Fibroblast of skin of right biceps (primary cell): ENCODE results near the gene TSFM.
A peak's percentile ranks its signal among the peaks of the same experiment; 100 is the strongest.

ENCODE experiments used
- DNase-seq: peaks from one replicate; pipeline ENCODE4 v3.0.0-alpha.2; 2013

The TSFM gene

DNA sequence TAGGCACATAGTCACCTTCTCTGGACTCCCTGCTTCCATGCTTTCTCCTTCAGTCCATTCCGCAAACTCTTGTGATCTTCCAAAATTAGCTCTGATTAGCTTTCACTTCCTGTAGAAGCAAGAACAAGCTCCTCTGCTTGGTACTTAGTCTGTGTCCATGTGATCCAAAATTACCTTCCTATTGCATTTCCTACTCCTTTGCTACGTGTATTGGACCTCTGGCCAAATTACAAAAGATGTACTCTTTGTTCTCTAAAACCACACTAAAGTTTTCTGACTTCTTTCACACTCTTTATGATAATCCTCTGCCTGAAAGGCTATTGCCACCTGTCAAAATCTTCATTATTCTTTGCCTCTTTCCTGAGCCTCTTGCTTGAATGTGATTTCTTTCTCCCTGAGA is 786 bp upstream of the TSFM start:
- DNase-seq: no peak

DNA sequence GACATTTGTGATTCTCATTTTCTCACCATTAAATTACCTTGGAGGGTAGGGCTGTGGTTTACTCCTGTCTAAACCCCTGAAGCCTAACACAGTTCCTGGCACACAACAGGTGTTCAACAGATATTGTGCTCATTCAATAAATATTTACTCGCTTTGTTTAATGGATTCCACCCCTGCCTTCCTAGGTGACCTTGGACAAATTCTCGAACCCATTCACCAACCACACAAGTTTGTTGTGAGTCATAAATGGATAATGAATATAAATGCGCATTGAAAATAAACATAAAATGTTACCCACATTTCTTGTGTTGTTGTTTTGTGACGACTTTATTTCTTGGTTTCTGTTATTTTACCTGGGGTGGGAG is 362 bp upstream of the TSFM start:
- DNase-seq: no peak

DNA sequence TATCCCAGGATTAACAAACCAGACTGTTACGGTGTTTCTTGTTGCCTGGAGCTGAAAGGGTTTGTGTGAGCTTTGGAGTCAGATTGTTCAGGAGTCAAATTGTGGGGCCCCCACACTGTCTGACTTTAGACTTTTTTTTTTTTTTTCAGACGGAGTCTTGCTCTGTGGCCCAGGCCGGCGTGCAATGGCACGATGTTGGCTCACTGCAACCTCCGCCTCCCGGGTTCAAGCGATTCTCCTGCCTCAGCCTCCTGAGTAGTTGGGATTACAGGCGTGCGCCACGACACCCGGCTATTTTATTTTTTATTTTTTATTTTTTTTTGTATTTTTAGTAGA is 847 bp downstream of the TSFM start:
- no peak for DNase-seq

DNA sequence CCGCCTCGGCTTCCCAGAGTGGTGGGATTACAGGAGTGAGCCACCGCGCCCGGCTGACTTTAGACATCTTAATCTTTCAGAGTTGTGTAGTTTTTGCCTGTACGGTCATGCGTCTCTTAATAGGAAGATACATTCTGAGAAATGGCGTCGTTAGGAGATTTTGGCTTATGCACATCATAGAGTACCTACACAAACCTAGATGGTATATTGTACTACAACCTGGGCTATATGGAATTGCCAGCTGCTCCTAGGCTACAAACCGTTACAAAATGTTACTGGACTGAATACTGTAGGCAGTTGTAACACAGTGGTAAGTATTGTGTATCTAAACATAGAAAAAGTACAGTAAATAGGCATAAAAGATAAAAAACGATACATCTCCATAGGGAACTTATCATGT is 1.3 kb downstream of the TSFM start:
- DNase-seq: no peak

GRCh38 chr12:57793920-57794319 is 11.3 kb downstream of the TSFM start:
- peak; percentile 88 for DNase-seq

DNA sequence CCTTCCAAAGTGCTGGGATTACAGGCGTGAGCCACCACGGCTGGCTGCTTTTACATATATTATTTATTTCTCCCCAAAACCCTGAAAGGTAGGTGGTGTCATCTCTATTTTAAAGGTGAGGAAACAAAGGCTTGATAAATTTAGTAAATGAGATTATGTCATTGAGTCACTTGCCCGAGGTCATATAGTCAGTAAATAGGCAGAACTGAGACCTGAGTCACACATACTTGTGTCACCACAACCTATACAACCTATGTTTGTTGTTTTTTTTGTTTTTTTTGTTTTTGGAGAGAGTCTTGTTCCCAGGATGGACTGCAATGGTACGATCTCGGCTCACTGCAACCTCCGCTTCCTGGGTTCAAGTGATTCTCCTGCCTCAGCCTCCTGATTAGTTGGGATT is 12.8 kb downstream of the TSFM start:
- no peak for DNase-seq

DNA sequence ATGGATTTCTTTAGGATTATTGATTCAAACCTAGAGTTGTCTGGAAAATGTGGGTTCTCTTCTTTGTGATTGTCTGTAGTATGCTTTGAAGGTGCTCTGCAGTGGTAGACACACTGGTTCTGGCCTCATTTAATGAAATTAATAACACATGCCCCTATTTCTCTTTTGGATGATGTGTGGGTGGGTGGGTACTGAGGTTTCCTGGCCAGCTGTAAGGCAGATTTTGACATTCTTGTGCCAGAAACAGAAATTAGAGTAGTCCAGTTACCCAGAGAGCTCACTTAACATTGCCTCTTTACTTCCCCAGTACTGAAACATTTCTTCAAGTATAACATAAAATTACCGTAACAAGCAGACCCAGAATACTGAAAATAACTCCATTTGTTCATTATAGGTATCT is 14.4 kb downstream of the TSFM start:
- no peak for DNase-seq

- DNase-seq: no peak
These were observed 15.3 kb downstream of the TSFM start for GRCh38 chr12:57797933-57798332.

GRCh38 chr12:57800965-57801364 is 18.4 kb downstream of the TSFM start:
- no peak for DNase-seq

DNA sequence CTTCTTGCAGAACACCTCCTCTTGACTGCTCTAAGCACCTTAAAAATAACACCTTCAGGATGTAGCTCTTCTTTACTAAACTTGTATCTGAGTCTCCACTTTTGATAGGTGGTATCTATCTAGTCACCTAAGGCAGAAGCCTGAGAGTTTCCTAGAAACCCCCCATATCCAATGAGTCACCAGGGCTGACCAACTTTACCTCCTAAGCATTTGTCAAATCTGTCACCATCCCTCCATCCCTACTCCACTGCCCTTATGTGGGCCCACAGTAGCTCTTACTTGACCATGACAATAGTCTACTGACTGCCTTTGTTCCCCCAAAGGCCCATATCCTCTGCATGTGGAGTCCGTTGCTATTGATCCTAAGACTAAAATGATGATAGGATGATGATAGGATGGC is 20.0 kb downstream of the TSFM start:
- DNase-seq: no peak

- peak; percentile 48 for DNase-seq
These were observed 20.8 kb downstream of the TSFM start for GRCh38 chr12:57803319-57803893.

DNA sequence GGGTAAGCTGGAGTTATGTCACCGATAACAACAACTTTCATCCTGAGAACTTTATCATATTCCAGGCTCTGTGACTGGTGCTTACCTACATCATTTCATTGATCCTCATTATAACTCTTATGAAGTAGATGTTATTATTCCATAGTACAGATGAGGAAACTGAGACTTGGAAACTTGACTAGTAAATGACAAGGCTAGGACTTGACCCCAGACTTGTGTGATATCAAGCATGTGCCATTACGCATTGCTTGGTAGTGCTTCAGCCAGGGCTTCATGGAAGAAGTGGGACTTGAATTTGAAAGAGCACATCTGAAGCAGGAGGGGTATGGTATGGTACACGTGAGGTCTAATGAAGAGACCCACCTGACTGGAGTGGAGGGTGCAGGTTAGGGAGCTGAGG is 24.1 kb downstream of the TSFM start:
- no peak for DNase-seq

- no peak for DNase-seq
These were observed 24.7 kb downstream of the TSFM start for GRCh38 chr12:57807285-57807684.

DNA sequence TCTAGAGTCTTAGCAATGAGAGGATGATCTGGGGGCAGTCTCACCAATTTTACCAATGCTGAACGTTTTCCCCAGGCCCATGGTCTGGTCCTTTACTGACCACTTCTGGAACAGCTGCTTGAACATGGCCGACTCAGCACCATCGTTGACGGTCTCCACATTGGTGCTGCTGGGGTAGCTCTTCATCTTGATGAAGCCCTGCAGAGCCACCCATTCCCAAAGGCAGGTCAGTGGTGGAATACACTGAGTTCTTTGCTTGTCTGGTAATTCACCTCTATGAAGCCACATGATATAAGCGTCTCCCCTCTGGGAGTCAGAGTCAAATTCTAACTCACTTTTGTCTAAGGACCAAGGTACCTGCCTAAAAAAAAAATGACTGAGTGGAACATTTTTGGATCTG is 25.8 kb downstream of the TSFM start:
- DNase-seq: no peak

DNA sequence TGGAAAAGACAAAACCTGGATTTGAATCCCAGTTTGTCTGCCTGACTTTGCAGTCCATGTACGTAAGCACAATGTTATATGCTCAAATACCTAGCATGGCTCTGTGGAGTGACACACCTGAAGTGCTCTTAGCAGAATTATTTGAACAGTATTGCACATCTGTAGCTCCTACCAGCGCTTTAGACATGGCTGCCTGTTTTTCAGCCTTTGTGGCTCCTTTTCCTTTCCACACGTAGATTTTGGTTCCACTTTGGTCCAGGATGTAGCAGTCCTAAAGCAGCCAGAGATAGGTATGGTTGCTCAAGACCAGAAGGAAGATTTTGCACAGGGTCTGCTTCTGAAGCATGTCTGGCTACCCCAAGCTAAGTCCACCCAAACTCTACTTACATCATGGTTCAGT is 26.8 kb downstream of the TSFM start:
- DNase-seq: no peak

DNA sequence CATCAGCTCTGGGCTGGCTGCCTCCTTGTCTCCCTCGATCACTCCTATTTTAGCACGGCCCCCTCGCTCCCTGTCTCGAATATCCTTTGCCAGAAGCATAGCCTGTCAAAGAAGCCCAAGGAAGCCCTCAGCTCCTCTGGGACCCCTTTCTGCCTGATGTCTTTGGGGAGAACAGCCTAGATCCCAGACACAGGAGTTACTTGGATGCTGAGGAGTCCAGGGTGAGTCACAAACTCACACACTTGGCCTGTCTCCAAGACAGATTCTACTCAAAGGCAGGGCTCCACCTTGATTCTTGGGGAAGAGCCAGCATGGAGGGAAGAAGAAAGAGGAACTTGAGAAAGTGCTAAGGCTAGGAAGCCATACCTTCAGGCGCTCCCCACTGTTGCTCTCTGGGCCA is 27.9 kb downstream of the TSFM start:
- peak; percentile 76 for DNase-seq

- no peak for DNase-seq
These were observed 28.6 kb downstream of the TSFM start for GRCh38 chr12:57811028-57811755.

- DNase-seq: no peak
These were observed 30.8 kb downstream of the TSFM start for GRCh38 chr12:57813111-57813970.

DNA sequence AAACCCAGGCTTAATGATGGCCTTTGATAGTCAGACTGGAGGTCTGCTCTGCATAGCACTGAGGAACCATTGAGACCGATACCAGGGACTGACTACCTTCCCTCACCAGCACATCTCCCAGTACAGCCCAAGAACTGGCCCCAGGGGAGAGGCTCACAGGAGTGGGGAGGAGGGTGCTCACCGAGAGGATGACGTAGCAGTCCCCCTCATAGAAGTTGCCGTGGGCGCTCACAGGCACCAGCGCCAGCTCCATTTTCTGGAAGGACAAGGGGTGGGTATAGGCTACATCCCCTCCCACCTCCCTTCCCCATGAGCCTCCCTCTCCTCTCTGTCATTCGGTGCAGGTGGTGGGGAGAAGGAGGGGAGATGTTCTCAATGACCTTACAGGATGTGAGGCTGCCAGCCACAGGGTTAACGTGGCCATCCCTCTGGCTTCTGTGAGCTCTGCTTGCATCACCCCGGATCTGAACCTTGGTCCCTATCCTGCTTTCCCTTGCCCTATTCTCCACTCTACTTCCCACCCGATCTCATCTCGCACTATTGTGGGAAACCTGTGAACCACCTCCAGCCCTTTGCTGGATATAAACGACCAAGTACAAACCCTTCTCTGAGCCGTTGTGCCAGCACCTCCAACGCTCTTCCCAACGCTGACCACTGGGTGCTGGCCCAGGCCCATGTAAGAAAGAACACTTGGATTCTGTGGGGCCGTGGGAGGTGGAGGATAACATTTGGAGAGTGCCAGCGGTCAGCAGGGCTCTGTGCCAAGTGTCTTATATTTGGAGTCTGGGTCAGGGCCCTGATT is 31.6 kb downstream of the TSFM start:
- DNase-seq: no peak

GRCh38 chr12:57815177-57816000 is 32.8 kb downstream of the TSFM start:
- DNase-seq: no peak

DNA sequence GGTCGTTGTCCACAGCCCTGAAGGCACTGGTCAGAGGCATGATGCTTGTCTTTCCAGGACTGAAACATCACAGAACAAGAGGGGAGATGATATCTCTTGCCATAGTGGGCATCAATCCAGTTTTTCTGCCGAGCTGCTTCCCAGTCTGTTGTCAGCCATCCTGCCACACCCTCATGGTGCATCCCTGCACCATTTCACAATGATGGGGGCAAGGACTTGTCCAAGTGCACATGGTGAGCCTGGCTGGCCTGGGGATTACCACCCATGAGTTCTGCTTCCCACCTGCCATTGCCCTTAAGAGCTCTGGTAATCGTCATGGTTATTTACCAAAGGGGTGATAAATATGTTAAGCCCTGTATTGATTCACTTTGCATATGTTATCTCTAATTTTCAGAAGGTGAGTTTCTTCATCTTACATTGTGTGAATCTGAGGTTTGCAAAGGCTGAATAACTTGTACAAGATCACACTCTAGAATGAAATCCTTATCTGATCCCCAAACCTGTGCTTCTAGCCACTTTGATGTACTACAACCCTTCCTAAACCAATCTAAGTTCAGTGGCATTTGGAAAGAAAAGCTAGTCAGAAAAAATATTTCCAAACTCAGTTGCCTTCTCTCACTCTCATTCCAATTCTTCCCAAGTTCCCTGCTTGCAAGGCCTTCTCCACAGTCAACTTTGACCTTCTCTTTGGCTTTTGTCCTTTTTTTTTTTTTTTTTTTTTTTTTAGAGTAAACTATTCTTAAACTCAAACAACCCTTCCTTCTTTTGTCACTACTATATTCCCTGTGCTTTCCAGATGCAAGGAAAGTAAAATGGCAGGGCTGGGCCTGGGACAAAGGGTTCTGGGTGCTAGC is 33.6 kb downstream of the TSFM start:
- no peak for DNase-seq

GRCh38 chr12:57816855-57817151 is 34.2 kb downstream of the TSFM start:
- DNase-seq: no peak
